CD4-positive, alpha-beta T cell treated with Interleukin-21 for 1 hour (primary cell): ENCODE measurements around the gene HMCN2.
A peak's percentile ranks its signal among the peaks of the same experiment; 100 is the strongest.

Experiments used
- DNase-seq: peaks from one replicate; pipeline ENCODE4 v3.0.0-alpha.2; 2020

Gene HMCN2

GRCh38 chr9:130347931-130348330 is 82.4 kb downstream of the HMCN2 start:
- no peak for DNase-seq

- no peak for DNase-seq
These were observed 82.8 kb downstream of the HMCN2 start for GRCh38 chr9:130348341-130348740.

DNA sequence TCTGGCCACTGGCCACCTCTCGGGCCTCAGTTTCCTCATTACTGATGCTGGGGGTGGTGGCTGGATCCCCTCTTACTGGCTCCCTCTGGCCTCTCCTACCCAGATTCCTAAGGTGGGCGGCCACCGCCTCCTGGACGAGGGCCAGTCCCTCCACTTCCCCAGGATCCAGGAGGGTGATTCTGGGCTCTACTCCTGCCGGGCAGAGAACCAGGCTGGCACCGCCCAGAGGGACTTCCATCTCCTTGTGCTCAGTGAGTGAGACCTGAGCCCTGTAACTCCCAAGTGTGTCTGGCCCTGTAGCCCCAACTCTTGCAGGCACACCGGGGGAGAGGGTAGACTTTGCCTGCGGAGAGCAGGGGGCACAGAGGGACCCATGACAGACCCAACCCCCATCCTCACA is 83.3 kb downstream of the HMCN2 start:
- no peak for DNase-seq

GRCh38 chr9:130349398-130349797 is 83.8 kb downstream of the HMCN2 start:
- DNase-seq = no peak

DNA sequence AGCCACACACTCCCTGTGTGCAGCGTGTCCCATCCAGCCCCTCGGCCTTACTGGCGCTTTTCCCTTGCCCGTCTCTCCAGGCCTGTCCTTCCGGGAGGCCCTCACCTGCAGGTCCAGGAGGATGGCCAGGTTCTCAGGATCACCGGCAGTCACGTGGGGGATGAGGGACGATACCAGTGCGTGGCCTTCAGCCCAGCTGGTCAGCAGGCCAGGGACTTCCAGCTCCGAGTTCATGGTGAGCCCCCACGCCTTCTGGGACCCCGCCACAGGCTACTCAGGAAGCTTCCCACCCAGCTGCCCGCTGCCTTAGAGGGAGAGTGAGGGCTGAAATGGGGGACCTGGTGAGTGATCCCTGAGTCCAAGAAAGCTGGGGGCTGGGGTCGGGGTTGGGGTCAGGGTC is 85.8 kb downstream of the HMCN2 start:
- DNase-seq = no peak

DNA sequence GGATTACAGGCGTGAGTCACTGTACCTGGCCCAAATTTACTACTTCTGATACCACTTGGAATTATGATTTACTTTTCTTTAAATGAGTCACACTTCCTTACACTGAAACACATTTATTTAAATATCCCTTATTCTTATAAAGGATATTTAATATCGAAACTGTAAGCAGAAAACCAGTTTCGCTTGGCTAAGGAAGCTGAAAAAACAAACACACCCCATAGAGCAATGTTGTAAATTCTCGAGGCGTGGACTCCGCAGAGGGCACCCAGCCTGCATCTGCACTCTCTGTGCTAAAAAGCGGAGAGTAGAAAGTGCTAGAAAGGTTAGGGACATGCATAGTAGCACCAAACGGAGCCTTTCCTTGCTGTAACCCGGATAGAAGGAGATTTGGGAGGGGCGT is 86.5 kb downstream of the HMCN2 start:
- DNase-seq = no peak

- no peak for DNase-seq
These were observed 87.2 kb downstream of the HMCN2 start for GRCh38 chr9:130352586-130353285.

DNA sequence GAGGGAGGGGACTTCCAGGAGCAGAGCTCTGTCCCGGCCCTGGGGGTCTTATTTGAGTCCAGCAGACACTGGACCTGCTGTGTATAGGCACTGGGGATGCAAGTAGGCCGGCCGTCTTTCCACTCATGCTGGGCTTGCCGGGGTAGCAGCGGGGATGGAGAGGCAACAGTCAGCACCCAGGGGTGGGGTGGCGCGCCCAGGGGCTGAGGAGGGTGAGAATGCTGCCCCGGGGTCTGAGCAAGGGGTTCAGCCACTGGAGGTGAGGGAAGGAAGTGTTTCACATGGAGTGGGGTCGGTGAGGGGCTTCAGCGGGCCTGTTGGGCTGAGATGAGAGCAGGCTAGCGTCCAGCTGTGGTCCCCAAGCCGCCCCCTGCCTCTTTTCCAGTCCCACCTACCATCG is 88.8 kb downstream of the HMCN2 start:
- DNase-seq = no peak

DNA sequence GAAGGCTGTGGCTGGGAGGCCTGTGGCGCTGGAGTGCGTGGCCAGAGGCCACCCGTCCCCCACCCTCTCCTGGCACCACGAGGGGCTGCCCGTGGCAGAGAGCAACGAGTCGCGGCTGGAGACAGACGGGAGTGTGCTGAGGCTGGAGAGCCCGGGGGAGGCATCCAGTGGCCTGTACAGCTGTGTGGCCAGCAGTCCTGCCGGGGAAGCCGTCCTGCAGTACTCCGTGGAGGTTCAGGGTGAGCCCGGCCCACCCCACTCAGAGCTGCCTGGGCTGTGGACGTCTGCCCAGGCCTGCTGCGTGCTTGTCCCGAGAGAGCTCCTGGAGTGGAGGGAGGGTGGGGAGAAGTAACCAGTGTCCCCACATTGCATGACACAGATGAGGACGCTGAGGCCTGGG is 89.2 kb downstream of the HMCN2 start:
- DNase-seq = no peak

DNA sequence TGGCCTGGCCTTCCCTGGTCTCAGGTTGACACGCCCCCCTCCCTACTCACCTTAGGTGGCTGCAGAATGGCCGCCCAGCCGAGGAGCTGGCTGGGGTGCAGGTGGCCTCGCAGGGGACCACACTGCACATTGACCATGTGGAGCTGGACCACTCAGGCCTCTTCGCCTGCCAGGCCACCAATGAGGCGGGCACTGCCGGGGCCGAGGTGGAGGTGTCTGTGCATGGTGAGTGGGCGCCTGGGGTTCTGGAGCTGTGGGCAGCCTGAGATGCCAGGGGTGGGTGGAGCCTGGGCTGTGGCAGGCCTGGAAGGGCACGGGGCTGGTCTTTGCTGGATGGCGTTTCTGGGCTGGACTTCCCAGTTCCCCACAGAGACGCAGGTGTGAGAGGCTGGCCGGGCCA is 90.5 kb downstream of the HMCN2 start:
- DNase-seq = no peak

DNA sequence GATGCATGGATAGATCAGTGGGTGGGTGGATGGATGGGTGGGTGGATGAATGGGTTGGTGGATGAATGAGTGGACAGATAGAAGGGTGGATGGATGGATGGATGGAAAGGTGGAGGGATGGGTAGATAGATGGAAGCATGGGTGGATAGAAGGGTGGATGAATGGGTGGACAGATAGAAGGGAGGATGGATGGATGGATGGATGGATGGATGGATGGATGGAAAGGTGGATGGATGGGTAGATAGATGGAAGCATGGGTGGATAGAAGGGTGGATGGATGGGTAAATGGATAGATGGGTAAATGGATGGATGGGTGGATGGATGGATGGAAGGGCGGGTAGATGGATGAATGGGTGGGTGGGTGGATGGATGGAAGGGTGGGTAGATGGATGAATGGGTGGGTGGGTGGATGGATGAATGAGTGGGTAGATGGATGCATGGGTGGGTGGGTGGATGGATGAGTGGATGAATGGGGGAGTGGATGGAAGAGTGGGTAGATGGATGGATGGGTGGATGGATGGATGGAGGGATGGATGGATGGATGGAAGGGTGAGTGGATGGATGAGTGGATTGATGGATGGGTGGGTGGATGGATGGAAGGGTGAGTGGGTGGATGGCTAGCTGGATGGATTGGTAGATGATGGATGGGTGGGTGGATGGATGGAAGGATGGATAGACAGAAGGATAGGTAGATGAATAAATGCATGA is 91.5 kb downstream of the HMCN2 start:
- no peak for DNase-seq

- no peak for DNase-seq
These were observed 93.4 kb downstream of the HMCN2 start for GRCh38 chr9:130358928-130359327.

GRCh38 chr9:130359819-130360218 is 94.3 kb downstream of the HMCN2 start:
- no peak for DNase-seq

DNA sequence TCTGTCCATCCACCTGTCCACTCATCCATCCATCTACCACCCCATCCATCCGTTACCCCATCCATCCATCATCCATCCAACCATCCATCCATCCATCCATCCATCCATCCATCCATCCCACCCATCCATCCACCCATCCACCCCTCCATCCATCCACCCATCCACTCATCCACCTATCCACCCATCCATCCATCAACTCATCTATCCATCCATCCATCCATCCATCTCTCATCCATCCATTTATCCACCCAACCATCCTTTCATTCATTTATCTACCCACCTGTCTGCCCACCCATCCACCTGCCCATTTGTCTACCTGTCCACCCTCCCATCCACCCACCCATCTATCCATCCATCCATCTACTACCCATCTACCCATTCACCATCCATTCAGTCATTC is 95.1 kb downstream of the HMCN2 start:
- no peak for DNase-seq

- no peak for DNase-seq
These were observed 96.4 kb downstream of the HMCN2 start for GRCh38 chr9:130361873-130362362.

DNA sequence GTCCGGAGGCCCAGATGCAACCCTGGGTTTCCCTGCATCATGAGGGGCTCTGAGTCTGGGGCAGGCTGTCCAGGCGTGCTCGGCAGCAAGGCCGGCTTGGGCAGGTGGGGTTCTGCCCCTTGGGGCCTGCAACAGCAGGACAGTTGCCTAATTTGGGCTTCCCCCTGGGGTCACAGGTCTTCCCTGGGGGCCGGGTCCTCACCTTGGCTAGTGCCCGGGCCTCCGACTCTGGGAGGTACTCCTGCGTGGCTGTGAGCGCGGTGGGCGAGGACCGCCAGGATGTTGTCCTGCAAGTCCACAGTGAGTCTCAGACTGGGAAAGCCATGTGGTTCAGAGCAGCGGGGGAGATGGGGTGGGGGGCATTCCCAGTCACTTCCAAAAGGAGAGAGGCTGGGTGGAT is 97.1 kb downstream of the HMCN2 start:
- no peak for DNase-seq

- no peak for DNase-seq
These were observed 98.3 kb downstream of the HMCN2 start for GRCh38 chr9:130363755-130364404.

DNA sequence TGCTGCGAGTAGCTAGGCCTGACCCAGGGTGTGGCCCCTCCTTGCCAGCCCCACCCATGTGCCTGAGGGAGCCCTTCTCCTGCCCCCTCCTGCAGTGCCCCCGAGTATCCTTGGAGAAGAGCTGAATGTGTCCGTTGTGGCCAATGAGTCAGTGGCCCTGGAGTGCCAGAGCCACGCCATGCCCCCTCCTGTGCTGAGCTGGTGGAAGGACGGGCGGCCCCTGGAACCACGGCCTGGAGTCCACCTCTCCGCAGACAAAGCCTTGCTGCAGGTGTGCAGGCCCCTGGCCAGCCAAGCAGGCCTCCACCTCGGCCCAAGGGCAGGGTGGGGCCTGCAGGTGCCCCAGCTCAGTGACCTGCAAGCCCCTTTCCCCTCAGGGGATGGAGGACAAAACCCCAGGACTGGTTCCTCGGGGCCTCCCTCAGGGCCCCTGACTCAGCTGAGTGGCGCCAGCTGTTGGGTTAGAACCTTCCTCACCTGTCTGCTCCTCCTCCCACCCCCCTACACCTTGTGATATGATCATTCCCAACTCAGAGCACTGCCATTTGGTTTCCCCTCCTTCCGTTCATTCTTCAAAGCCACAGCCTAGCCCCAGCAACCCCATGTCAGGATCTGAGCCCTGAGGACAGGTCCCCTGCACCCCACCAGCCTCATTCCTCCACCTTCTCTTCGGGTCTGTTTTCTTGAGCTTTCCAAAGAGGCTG is 99.2 kb downstream of the HMCN2 start:
- no peak for DNase-seq

GRCh38 chr9:130365323-130365721 is 99.8 kb downstream of the HMCN2 start:
- no peak for DNase-seq

- DNase-seq = no peak
These were observed 100.5 kb downstream of the HMCN2 start for GRCh38 chr9:130366072-130366471.

GRCh38 chr9:130366888-130367550 is 101.5 kb downstream of the HMCN2 start:
- no peak for DNase-seq

DNA sequence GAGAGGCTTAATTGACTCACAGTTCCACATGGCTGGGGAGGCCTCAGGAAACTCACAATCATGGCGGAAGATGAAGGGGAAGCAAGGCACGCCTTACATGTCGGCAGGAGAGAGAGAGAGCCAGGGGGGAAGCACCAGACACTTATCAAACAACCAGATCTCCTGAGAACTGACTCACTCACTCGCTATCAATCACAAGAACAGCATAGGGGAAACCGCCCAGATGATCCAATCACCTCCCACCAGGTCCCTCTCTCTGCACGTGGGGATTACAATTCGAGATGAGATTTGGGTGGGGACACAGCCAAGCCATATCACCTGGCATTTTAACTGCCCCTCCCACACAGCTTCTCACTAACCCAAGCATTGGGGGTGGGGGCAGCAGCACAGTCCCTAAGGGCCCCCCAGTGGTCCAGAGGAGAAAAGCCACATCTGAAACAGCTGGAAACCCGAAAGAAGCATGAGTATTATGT is 103.1 kb downstream of the HMCN2 start:
- DNase-seq = peak; percentile 2

- no peak for DNase-seq
These were observed 104.7 kb downstream of the HMCN2 start for GRCh38 chr9:130370226-130370625.
